HepG2 (cell line): ENCODE measurements around the gene AKR1A1. TPM values are rescaled to one million over a fixed set of nuclear protein-coding genes. Genes with fewer than 3 reads are reported as not detected.

ENCODE experiments used
- ATAC-seq: fragments of 200-7000 bp; cut with Tn5 transposase; 3 replicates; pipeline ENCODE4 v1.9.1; 2020; ENCODE audit warnings: mild to moderate bottlenecking, moderate library complexity
- BruUV-seq: library from RNA; stranded (reverse); fragments of 400-500 nt; replicated peaks from 2 replicates; lab custom pipeline; 2021; lab: Mats Ljungman, UMichigan
- CTCF ChIA-PET: fragments of 300-600 bp; formaldehyde crosslinking; extraction: SDS; loops from one replicate; lab custom pipeline; 2021; ENCODE audit warnings: low total read pairs, inconsistent platforms, low intra/inter-chr PET ratio; lab: Yijun Ruan, JAX
- POLR2A ChIA-PET: fragments of 350-600 bp; sonication (Branson Sonifier 250); formaldehyde crosslinking; loops from one replicate; lab custom pipeline; 2020; ENCODE audit warnings: antibody characterized with exemption, inconsistent platforms; lab: Yijun Ruan, JAX
- DNase-seq: peaks from one replicate; pipeline ENCODE4 v3.0.0-alpha.2; 2015; ENCODE audit warnings: low spot score
- FAIRE-seq: peaks from 3 replicates; lab custom pipeline; 2011; peaks lifted over from hg19 to GRCh38; lab: Jason Lieb, UNC
- H2AFZ ChIP-seq: one replicate; pipeline ENCODE4 v1.6.1; 2011; ENCODE audit warnings: low read length, inconsistent platforms
- H3K27ac ChIP-seq: fragments of 300-600 bp; 3 replicates; pipeline ENCODE4 v1.8.0; 2011; ENCODE audit warnings: mixed run types, mild to moderate bottlenecking, mixed read lengths, low read length, inconsistent platforms; ENCODE audit not compliant: insufficient read depth; ENCODE audit errors: extremely low read length
- H3K27me3 ChIP-seq, 2 experiments: fragments of 200-600 bp in 1 of 2; 2 replicates in 1 of 2; 3 replicates in 1 of 2; pipeline versions ENCODE4 v1.6.0 to v1.8.0; 2011; ENCODE audit warnings: low read length in 2 of 2, mild to moderate bottlenecking in 2 of 2, moderate library complexity in 2 of 2, inconsistent platforms in 1 of 2; ENCODE audit not compliant: insufficient read depth in 2 of 2, control insufficient read depth in 1 of 2
- H3K36me3 ChIP-seq, 2 experiments: fragments of 200-600 bp in 1 of 2; replicated peaks in 1 of 2; 2 replicates in 1 of 2; 3 replicates in 1 of 2; pipeline versions ENCODE4 v1.5.1 to v1.8.0; 2011; ENCODE audit warnings: low read length in 2 of 2, inconsistent platforms in 1 of 2; ENCODE audit not compliant: insufficient read depth in 2 of 2, control insufficient read depth in 1 of 2
- H3K4me1 ChIP-seq: 2 replicates; pipeline ENCODE4 v1.5.1; 2012; ENCODE audit warnings: low read length, inconsistent platforms; ENCODE audit not compliant: insufficient read depth
- H3K4me2 ChIP-seq: 2 replicates; pipeline ENCODE4 v1.6.0; 2011; ENCODE audit warnings: low read depth, low read length, inconsistent platforms
- H3K4me3 ChIP-seq, 3 experiments: fragments of 200-600 bp in 1 of 3; sonication (generic), shearing (Covaris generic) in 1 of 3; replicated peaks in 1 of 3; 2 replicates each; pipeline ENCODE4 v1.5.1; 2011 to 2016; ENCODE audit warnings: low read length in 3 of 3, inconsistent platforms in 2 of 3, low read depth in 2 of 3, mild to moderate bottlenecking in 2 of 3, control low read depth in 1 of 3, mixed read lengths in 1 of 3; ENCODE audit not compliant: insufficient read depth in 1 of 3
- H3K79me2 ChIP-seq: one replicate; pipeline ENCODE4 v1.6.1; 2011; ENCODE audit warnings: low read length, inconsistent platforms; ENCODE audit not compliant: insufficient read depth
- H3K9ac ChIP-seq: 2 replicates; pipeline ENCODE4 v1.6.0; 2011; ENCODE audit warnings: mild to moderate bottlenecking, low read depth, low read length, inconsistent platforms; ENCODE audit not compliant: insufficient read depth
- H3K9me3 ChIP-seq: 2 replicates; pipeline ENCODE4 v1.5.1; 2012; ENCODE audit warnings: mild to moderate bottlenecking, low read length
- H4K20me1 ChIP-seq: 2 replicates; pipeline ENCODE4 v1.6.0; 2011; ENCODE audit warnings: inconsistent platforms, mild to moderate bottlenecking, low read length, moderate library complexity; ENCODE audit not compliant: insufficient read depth
- FOXC1 ChIP-seq: sonication (generic); formaldehyde crosslinking; IDR thresholded peaks from 2 replicates; pipeline ENCODE4 v1.8.0; 2022; ENCODE audit warnings: mild to moderate bottlenecking, missing genetic modification reagents, borderline replicate concordance
- FOXP1 ChIP-seq, 2 experiments: fragments of 450-650 bp in 1 of 2; IDR thresholded peaks; 2 replicates each; pipeline ENCODE4 v1.6.1; 2017 to 2018; ENCODE audit warnings: antibody characterized with exemption in 1 of 2
- HNRNPUL1 ChIP-seq: fragments of 200-400 bp; formaldehyde crosslinking; IDR thresholded peaks from 2 replicates; pipeline ENCODE4 v1.6.1; 2017; ENCODE audit warnings: low read depth, mild to moderate bottlenecking, low read length, moderate library complexity
- MED1 ChIP-seq: sonication (generic); formaldehyde crosslinking; IDR thresholded peaks from 2 replicates; pipeline ENCODE4 v1.4.0; 2020; ENCODE audit warnings: missing genetic modification reagents
- MLLT10 ChIP-seq: sonication (generic); formaldehyde crosslinking; IDR thresholded peaks from 2 replicates; pipeline ENCODE4 v1.4.0; 2020; ENCODE audit warnings: missing genetic modification reagents
- PHF8 ChIP-seq: sonication (generic); formaldehyde crosslinking; IDR thresholded peaks from 2 replicates; pipeline ENCODE4 v1.5.0; 2020; ENCODE audit warnings: missing genetic modification reagents
- SP4 ChIP-seq: sonication (generic); formaldehyde crosslinking; IDR thresholded peaks from 2 replicates; pipeline ENCODE4 v1.8.1; 2023; ENCODE audit warnings: mild to moderate bottlenecking, missing genetic modification reagents
- ZNF136 ChIP-seq: sonication (generic); formaldehyde crosslinking; IDR thresholded peaks from 2 replicates; pipeline ENCODE4 v1.8.1; 2022; ENCODE audit warnings: low read depth, mild to moderate bottlenecking, moderate library complexity, missing genetic modification reagents
- ZNF232 ChIP-seq: sonication (generic); formaldehyde crosslinking; IDR thresholded peaks from 2 replicates; pipeline ENCODE4 v1.4.0; 2020; ENCODE audit warnings: missing genetic modification reagents, borderline replicate concordance
- ZNF672 ChIP-seq: sonication (generic); formaldehyde crosslinking; IDR thresholded peaks from 2 replicates; pipeline ENCODE4 v1.8.1; 2022; ENCODE audit warnings: missing genetic modification reagents
- ZNF788 ChIP-seq: sonication (generic); formaldehyde crosslinking; IDR thresholded peaks from 2 replicates; pipeline ENCODE4 v1.5.0; 2020; ENCODE audit warnings: mild to moderate bottlenecking, missing genetic modification reagents, borderline replicate concordance
- WGBS: methylation state at CpG from one replicate; pipeline ENCODE4 v1.1.6; 2017; ENCODE audit warnings: low lambda C conversion rate; 5-methylcytosine and 5-hydroxymethylcytosine counted together
- in situ Hi-C: cut with HindIII; loops from 2 replicates; pipeline ENCODE4 v1.10.0; 2017; ENCODE audit warnings: low pct_unique_long_range_greater_than_20kb; ENCODE audit not compliant: extremely low pct_ligation_motif_present
- intact Hi-C: fragments of 100-400 bp; cut with micrococcal nuclease; formaldehyde crosslinking; loops from one replicate; pipeline ENCODE4 v1.10.0; 2022; ENCODE audit not compliant: unreplicated experiment
- polyA plus RNA-seq, 8 experiments: library from polyadenylated mRNA; depleted of rRNA in 3 of 8; stranded (reverse) in 7 of 8; unstranded in 1 of 8; fragments of >200 nt; fragmentation: Illumina TruSeq in 4 of 8; extraction: Trizol in 4 of 8; gene quantifications; 2 replicates each; pipeline versions ENCODE4 v1.2.1 to v1.2.3, GENCODE V29; 2011 to 2016; ENCODE audit warnings: low read depth in 4 of 8, missing spikeins in 1 of 8, mixed read lengths in 1 of 8; ENCODE audit not compliant: insufficient read depth in 1 of 8
- total RNA-seq, 5 experiments: library from RNA; depleted of rRNA; stranded (reverse); fragments of >200 nt; fragmentation: Illumina TruSeq; extraction: Trizol; gene quantifications; 2 replicates each; pipeline ENCODE4 v1.2.3, GENCODE V29; 2016; ENCODE audit warnings: low read depth in 1 of 5
- TF ChIP-seq, protein P1 (sequence below): sonication (generic); formaldehyde crosslinking; conservative IDR thresholded peaks from 2 replicates; pipeline ENCODE4 v1.8.0; 2022; ENCODE audit warnings: low read depth, missing genetic modification reagents
- TF ChIP-seq, protein P2 (sequence below): IDR thresholded peaks from 2 replicates; pipeline ENCODE4 v1.6.1; 2012; ENCODE audit warnings: inconsistent platforms
- TF ChIP-seq, protein P3 (sequence below): sonication (generic); formaldehyde crosslinking; IDR thresholded peaks from 2 replicates; pipeline ENCODE4 v1.4.0; 2020; ENCODE audit warnings: missing genetic modification reagents
- TF ChIP-seq, protein P4 (sequence below): sonication (generic); formaldehyde crosslinking; IDR thresholded peaks from 2 replicates; pipeline ENCODE4 v1.8.1; 2023; ENCODE audit warnings: mild to moderate bottlenecking, inconsistent platforms, moderate library complexity, missing genetic modification reagents, borderline replicate concordance
- TF ChIP-seq, protein P5 (sequence below): sonication (generic); formaldehyde crosslinking; IDR thresholded peaks from 2 replicates; pipeline ENCODE4 v1.4.0; 2020; ENCODE audit warnings: missing genetic modification reagents

Gene AKR1A1
- total and polyA plus RNA-seq, 2 of the 13 experiments (the other 11 are each of a cell fraction or from before 2014, with no cell fraction given), result 181 to 217 TPM

DNA sequence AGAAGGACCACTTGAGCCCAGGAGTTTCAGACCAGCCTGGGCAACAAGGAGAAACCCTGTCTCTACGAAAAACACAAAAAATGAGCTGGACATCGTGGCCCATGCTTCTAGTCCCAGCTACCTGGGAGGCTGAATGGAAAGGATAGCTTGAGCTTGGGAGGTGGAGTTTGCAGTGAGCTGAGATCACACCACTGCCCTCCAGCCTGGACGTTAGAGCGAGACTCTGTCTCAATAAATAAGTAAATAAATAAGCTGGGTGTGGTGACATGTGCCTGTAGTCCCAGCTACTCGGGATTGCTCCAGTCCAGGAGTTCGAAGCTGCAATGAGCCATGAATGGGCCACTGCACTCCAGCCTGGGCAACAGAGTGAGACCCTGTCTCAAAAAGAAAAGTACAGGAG is 3.6 kb downstream of the AKR1A1 start:
- DNase-seq (peak; percentile 39), ATAC-seq (peak; percentile 37), FAIRE-seq (no peak)
- Histone ChIP-seq H3K9me3 (no peaks in the 10 kb centered on the region), H2AFZ (no peak overlapping the region), H3K4me3 (no peak overlapping the region), H3K36me3 (peaks cover 3 to 20% of the 10 kb centered on the region in 2 experiments), H3K79me2 (peaks cover 48% of the 10 kb centered on the region), H3K4me1 (peaks cover 55% of the 10 kb centered on the region), H3K9ac (no peak overlapping the region), H3K27ac (peak overlapping the region; percentile 57), H3K4me2 (peak overlapping the region; percentile 20; the same call in 1 of the 2 replicates), H4K20me1 (no peaks in the 10 kb centered on the region), H3K27me3 (no peaks in the 10 kb centered on the region; a peak in 1 of 5 replicates)
- intact Hi-C loops (no loop called here), in situ Hi-C loops (no loop called here)
- CTCF ChIA-PET, result no interaction called here
- POLR2A ChIA-PET, result interaction anchor here (1.0 to 29.7 kb wide), 7 partner anchors 9 to 52 kb away, joined by 3 to 690 read pairs (median 5); partner anchors contain the start of gene PRDX1
- 59% methylated on average over 6 of the region's 6 CpGs for WGBS
- no TSS peak for BruUV-seq
- TF ChIP-seq HNRNPUL1 (no peak), ZNF232 (no peak), MLLT10 (CRISPR knock-in tag) (no peak), ZNF672 (CRISPR knock-in tag) (no peak), PHF8 (CRISPR knock-in tag) (no peak), FOXP1 (IDR thresholded peaks at IDR 0.05) (no peak), FOXP1 (CRISPR knock-in tag; IDR thresholded peaks at IDR 0.05) (peak; percentile 50; the same call in 1 of the 2 replicates), MED1 (CRISPR knock-in tag) (0 out of 2 replicates have a peak, but pooled peaks have one; percentile 21), SP4 (CRISPR knock-in tag) (0 out of 2 replicates have a peak, but pooled peaks have one; percentile 20), ZNF136 (CRISPR knock-in tag) (no peak), ZNF788 (CRISPR knock-in tag) (no peak), FOXC1 (no peak)
- TF ChIP-seq, protein P1, sequence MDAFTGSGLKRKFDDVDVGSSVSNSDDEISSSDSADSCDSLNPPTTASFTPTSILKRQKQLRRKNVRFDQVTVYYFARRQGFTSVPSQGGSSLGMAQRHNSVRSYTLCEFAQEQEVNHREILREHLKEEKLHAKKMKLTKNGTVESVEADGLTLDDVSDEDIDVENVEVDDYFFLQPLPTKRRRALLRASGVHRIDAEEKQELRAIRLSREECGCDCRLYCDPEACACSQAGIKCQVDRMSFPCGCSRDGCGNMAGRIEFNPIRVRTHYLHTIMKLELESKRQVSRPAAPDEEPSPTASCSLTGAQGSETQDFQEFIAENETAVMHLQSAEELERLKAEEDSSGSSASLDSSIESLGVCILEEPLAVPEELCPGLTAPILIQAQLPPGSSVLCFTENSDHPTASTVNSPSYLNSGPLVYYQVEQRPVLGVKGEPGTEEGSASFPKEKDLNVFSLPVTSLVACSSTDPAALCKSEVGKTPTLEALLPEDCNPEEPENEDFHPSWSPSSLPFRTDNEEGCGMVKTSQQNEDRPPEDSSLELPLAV (CRISPR knock-in tag), result no peak
- TF ChIP-seq, protein P2, sequence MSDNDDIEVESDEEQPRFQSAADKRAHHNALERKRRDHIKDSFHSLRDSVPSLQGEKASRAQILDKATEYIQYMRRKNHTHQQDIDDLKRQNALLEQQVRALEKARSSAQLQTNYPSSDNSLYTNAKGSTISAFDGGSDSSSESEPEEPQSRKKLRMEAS, result peak; percentile 24; the same call in 1 of the 2 replicates
- TF ChIP-seq, protein P3, sequence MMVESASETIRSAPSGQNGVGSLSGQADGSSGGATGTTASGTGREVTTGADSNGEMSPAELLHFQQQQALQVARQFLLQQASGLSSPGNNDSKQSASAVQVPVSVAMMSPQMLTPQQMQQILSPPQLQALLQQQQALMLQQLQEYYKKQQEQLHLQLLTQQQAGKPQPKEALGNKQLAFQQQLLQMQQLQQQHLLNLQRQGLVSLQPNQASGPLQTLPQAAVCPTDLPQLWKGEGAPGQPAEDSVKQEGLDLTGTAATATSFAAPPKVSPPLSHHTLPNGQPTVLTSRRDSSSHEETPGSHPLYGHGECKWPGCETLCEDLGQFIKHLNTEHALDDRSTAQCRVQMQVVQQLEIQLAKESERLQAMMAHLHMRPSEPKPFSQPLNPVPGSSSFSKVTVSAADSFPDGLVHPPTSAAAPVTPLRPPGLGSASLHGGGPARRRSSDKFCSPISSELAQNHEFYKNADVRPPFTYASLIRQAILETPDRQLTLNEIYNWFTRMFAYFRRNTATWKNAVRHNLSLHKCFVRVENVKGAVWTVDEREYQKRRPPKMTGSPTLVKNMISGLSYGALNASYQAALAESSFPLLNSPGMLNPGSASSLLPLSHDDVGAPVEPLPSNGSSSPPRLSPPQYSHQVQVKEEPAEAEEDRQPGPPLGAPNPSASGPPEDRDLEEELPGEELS (CRISPR knock-in tag), result peak; percentile 31; the same call in 1 of the 2 replicates
- TF ChIP-seq, protein P4, sequence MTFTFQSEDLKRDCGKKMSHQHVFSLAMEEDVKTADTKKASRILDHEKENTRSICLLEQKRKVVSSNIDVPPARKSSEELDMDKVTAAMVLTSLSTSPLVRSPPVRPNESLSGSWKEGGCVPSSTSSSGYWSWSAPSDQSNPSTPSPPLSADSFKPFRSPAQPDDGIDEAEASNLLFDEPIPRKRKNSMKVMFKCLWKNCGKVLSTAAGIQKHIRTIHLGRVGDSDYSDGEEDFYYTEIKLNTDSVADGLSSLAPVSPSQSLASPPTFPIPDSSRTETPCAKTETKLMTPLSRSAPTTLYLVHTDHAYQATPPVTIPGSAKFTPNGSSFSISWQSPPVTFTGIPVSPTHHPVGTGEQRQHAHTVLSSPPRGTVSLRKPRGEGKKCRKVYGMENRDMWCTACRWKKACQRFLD (CRISPR knock-in tag), result no peak
- TF ChIP-seq, protein P5, sequence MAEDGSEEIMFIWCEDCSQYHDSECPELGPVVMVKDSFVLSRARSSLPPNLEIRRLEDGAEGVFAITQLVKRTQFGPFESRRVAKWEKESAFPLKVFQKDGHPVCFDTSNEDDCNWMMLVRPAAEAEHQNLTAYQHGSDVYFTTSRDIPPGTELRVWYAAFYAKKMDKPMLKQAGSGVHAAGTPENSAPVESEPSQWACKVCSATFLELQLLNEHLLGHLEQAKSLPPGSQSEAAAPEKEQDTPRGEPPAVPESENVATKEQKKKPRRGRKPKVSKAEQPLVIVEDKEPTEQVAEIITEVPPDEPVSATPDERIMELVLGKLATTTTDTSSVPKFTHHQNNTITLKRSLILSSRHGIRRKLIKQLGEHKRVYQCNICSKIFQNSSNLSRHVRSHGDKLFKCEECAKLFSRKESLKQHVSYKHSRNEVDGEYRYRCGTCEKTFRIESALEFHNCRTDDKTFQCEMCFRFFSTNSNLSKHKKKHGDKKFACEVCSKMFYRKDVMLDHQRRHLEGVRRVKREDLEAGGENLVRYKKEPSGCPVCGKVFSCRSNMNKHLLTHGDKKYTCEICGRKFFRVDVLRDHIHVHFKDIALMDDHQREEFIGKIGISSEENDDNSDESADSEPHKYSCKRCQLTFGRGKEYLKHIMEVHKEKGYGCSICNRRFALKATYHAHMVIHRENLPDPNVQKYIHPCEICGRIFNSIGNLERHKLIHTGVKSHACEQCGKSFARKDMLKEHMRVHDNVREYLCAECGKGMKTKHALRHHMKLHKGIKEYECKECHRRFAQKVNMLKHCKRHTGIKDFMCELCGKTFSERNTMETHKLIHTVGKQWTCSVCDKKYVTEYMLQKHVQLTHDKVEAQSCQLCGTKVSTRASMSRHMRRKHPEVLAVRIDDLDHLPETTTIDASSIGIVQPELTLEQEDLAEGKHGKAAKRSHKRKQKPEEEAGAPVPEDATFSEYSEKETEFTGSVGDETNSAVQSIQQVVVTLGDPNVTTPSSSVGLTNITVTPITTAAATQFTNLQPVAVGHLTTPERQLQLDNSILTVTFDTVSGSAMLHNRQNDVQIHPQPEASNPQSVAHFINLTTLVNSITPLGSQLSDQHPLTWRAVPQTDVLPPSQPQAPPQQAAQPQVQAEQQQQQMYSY (CRISPR knock-in tag), result 0 out of 2 replicates have a peak, but pooled peaks have one; percentile 41
